HG02884 (cell line): Measurements from ENCODE around the gene UPB1.

ENCODE experiments used
- ATAC-seq: cut with Tn5 transposase; IDR thresholded peaks from one replicate; pipeline ENCODE4 v1.9.1; 2021; ENCODE audit warnings: mild to moderate bottlenecking, moderate library complexity; ENCODE audit not compliant: unreplicated experiment

Gene UPB1

DNA sequence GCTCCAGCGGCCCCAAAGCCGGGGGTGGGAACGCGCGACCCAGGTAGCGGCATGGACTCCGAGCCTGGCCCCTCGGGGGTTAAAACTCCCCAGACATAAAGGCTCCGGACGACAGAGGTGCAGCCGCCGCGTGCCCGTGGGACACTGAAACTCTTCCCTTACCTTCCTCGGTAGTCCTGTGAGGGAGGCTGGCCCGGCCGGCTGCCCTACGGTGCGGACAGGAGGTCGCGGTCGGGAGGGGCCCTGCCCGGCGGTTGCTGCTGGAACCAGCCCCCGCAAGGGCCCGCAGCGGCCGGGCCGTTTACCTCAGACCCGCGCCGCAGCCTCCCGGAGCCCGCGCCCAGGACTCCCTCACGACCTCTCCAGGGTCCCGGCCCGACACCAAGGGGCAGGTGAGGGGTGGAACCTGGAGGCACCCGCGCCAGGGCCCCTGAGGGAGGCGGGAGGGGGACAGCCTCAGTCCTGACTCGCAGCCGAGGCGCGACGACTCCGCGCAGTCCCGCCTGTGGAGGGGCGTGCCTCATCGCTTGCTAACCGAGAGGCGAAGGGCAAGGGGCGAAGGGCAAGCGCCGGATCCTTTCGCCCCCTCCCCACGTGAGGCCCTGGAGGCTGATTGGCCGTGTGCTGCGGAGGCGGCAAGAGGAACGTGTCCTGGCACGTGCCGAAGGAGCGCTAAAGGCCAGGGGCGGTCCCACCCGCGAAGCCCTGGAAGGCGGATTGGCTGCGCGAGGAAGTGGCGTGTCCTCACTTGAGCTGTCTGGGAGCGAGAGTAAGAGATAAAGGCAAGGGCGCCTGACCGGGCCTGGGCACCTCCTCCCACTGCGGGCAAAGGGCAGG is at the start of gene UPB1:
UPB1 (plus strand) TSS at position 805 of the 837 bp plus-strand sequence. CDS start 72 bp downstream, outside the sequence.
- ATAC-seq, result no peak

DNA sequence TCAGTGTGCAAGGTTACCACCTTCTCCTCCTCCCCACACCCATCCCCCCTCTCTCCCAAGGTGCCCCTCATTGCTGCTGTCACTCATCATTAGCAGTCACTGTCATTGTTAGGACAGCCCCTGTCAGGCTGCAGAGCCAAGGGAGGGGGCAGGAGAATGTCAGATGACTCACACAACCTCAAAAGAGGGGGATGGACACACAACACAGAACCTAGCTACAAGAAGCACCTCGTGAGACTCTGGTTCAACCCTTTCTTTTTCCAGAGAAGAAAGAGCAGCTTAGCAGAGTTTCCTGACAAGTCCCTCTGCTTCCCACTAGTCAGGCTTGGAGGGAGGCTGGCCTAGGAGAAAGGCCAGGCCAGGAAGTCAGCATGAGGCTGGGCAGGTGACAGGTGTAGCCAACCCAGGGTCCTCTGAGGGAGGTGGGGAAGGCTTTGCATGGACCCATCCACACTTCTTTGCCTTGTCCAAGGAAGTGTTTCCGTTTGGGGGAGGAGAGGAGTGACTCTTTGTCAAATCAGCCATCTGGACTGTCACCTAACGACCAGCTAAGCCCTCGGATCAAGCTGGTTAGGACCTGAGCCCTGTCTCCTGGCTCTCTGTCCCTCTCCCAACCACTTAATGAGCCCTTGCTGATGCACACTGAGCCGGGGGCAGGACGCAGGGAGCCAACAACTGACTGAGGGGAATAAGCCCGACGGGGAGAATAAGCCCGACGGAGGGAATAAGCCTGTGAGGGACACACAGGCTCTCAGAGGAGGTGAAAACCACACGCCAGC is 49.5 kb upstream of the UPB1 start:
- no peak for ATAC-seq

DNA sequence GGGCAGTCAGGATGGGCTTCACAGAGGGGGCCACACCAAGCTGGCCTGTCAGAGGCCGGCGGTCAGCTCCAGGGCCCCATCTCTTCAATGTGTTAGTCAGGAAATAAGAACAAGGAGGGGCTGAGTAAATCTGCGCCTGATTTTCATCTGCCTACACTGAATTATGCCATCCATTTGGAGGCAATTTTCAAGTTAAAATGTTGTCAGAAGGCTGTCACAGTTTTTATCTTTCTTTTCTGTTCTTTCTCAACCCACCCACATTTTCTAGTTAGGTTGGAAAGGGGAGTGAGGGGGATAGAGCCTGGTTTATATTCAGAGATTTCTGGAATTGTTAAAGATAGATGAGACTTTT is 48.9 kb upstream of the UPB1 start:
- ATAC-seq, result no peak

DNA sequence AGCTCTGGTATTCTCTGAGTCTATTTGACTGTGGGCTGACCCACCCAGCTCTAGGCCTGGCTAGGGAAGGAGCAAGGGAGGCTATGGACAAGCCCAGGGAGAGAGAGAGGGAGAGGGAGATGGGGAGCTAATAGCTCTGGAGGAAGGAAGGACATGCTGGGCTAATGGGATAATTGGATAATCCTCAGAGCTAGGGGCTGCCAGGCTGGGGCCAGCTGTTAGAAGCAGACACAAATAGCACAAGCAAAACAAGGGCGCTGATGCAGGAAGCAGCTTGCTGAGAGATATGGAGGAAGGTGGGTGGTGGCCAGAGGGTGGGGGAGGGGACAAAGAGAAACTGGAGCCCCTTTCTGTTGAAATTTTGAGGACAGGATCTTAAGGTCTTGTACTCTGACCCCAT is 44.5 kb upstream of the UPB1 start:
- no peak for ATAC-seq

DNA sequence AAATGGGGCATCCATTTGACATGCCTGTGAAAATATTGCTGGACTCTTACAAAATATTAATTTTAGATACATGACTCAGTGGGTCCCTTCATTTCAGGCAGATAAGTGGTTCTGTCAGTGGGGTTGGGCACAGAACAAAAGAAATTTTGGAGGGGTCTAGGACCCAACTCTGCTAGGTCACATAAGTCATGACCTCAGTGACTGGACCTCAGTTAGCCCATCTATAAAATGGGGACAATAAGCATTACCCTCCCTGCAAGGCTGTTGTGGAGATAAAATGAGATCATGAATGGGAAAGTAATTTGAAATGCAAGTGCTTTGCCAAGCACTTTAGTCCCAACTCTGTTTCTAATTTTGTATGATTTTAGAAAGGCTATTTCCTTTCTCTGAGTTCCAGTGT is 44.0 kb upstream of the UPB1 start:
- no peak for ATAC-seq

DNA sequence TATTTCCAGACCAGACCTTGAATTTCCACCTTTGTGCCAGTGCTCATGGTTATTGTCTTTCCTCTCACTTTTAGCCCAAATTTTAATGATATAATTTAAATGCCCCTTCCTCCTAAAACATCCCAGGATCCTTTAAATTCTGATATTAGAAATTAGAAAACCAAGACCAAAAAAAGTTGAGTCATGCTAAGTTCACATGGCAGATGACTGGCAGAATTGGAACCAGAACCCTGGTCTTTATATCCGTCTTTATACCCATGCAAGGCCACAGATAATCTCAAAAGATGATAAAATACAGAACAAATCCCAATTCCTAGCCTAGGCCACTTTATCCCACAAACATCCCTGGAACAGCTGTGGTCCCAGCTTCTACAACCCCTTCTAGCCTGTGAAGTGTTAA is 41.3 kb upstream of the UPB1 start:
- no peak for ATAC-seq

DNA sequence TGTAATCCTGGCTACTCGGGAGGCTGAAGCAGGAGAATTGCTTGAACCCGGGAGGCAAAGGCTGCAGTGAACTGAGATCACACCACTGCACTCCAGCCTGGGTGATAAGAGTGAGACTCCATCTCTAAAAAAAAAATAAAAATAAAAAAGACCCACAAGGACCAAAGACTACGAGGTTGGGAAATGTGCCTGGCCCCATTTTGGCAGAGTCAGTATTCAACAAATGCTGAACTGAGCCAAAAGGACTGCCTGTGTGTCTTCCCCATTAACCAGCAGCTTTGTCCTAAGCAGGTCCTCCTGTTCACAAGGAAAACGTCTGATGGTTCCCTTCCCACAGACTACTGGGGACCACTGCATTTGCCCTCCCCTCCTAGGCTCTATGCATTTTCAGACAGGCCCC is 40.1 kb upstream of the UPB1 start:
- no peak for ATAC-seq

DNA sequence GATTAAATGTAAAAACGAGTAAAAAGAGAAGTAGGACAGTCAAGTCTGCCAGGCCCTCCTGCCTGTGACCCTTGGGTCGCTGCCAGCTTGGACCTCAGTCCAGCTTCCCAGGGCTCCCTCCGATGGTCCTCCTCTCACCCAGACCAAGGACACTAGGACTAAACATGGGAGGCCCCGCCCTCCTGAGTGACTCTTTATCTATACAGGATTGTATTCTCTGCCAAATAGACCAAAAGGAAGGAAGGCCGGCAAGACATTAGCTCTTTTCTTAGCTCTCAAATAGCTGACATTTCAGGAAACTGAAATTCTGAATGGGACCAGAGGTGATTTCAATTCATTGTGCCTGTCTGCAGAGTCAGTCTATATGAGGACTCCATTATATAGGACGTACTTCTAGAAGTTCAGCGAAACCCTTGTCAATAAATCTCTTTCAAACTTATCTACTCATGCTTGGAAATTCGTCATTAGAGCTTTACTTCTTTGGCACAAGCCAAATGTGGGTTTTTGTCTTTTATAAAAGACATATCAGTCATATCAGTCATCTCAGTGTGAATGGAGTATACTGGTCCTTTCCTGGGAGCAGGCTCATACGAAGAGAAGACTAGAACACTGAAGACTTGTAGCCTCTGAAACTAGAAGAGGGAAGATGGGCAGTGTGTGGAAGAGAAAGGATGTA is 39.2 kb upstream of the UPB1 start:
- no peak for ATAC-seq

DNA sequence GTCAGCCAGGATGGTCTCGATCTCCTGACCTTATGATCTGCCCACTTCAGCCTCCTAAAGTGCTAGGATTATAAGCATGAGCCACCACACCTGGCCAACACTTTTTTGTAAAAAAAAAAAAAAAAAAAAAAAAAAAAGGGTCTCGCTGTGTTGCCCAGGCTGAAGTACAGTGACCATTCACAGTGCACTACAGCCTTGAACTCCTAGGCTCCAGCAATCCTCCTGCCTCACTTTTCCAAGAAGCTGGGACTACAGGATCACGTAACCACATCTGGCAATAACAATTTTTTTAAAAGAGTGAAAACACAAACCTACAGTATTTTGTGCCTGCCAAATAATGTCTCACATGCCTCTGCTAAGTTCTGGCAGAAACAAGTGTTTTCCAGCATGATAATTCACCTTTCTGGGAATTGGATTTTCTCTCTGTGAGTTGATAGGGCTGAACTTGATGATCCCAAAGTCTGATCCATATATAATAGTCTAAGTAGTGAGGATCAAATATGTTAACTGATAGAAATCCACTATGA is 37.2 kb upstream of the UPB1 start:
- ATAC-seq, result no peak

DNA sequence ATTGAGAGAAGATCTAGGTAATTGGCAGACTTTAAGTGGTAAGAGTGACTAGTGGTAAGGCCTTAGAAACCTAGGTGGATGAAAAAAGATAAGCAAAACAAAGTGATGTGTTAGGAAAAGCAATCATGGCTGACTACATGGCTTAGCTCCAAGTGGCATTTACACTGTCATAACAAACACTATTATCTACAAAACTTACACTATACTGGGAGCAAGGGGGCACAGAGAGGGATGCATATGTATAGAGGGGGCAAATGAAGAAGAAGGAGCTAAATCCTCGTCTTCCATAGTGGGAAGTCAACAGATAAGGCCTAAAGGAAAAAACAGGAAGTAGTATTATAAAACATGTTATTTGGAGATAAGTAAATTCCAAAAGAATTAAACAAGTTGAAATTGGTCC is 35.2 kb upstream of the UPB1 start:
- ATAC-seq, result no peak

DNA sequence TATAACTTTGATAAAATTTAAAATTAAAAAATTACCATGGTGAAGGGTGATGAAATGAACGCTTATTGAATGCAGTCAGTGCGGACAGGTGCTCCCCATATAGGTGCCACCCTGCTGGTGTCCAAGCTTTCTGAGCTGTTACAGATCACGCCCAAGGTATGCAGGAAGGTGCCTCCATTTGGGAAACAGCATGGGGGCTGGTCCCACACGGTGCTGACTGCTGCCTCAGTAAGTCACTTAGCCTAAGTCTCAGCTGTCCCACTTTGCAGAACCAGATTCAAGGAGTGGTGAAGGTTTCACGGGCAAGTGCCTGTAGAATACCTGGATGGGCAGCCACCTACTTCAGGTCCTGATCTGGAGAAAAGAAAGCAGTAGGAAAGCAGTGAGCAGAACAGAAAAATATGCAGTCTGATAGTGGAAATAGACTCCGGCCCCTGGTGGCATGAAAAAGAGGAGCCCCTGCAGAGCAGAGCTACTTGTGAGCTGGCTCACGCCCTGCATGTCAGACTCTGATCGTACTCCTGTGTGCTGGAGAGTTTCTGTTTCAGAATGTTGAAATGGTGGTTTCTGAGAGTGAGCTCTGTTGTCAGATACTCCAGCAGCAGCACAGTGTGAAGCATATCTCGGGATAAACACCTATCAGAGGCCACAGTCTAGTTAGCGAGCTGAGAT is 34.6 kb upstream of the UPB1 start:
- no peak for ATAC-seq

DNA sequence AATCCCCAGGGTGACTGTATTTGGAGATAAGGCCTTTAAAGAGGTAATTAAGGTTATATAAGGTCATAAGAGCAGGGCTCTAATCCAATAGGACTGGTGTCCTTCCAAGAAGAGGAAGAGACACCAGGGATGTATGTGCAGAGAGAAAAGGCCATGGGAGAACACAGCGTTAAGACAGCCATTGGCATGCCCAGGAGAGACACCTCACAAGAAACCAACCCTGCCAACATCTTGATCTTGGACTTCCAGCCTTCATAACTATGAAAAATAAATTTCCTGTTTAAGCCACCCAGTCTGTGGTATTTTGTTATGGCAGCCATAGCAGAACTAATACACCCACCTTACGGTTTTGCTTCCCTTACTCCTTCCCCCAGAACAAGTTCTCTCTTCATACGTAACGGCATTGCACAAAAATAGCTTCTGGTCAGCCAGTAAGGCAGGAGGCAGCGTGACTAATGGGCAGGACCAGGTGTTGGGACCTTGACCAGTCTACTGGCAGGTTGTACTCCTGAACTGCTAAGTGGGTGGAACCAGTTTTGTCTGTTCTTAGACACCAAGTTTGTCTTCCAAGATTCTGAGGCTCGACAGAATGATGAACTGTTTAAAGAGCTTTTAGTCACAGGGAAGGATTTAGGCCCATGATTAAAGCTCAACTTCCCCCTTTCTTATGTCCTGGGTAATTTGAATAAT is 31.9 kb upstream of the UPB1 start:
- ATAC-seq, result no peak

DNA sequence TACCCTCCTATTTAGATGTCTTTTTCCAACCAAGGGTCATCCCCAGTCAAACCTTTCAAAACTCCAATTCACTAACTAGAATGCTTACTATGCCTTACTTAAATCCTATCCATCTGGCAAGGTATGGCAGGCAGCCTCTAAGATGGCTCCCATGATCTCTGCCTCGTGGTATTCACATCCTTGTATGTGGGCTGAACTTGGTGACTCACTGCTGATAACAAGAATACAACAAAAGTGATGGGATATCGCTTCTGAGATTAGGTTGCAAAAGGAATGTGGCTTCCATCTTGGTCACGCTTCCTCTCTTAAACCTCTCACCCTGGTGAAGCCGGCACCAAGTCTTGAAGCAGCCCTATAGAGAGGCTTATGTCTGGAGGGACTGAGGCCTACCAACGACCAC is 29.6 kb upstream of the UPB1 start:
- ATAC-seq, result no peak

DNA sequence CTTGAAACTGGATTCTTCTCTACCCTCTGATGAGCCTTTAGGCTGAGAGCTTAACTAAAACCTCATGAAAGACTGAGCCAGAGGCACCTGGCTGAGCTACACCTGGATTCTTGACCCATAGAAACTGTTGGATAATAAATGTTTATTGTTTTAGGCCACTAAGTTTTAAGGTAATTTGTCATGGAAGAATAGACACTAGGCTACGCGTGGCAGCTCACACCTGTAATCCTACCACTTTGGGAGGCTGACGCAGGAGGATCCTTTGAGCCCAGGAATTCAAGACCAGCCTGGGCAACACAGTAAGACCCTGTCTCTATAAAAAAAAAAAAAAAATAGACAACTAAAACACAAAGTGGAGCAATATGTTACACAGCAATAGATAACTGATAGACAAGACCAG is 29.2 kb upstream of the UPB1 start:
- ATAC-seq, result no peak

DNA sequence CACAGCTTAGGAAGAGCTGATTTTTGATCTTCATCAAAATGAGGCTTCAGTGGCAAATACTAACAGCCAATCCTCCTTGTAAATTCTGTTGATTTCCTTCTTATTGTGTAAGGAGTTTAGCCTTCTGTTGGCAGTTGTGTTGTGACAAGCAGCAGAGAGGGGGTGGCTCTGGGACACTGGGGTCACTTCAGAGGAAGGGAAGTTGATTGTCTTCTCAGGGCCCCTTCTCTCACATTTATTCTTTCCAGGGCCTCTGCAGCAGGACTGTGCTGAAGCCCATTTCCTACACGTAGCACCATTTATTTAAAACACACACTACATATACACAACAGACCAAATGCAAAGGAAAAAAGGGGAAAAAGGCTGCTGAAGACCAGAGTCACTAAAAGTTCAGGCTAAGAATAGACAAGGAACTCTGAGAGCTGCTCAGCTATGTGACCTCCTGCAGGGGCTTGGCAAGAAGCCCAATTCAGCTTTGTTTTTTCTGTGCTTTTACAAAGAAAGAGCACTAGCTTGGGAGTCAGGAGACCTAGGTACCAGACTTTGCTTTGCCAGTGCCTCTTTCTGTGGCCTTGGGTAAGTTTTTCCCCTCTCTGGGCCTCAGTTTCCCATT is 28.3 kb upstream of the UPB1 start:
- ATAC-seq, result no peak

DNA sequence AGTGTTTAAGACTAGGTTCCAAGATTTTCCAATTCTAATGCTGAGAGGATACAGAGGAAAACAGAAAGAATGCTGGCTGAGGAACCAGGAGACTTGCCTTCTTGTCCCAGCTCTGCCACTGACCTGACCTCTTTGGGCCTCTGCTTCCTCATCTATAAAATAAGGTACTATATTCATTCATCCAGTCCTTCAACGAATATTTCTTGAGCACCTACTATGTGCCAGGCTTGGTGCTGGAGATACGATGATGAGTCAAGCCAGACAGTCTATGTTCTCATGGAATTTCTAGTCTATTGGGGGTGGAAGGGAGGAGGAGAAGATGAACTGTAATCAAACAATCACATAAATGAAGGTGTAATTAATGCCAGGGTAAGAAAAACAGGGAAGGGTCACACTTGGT is 27.8 kb upstream of the UPB1 start:
- ATAC-seq, result no peak

DNA sequence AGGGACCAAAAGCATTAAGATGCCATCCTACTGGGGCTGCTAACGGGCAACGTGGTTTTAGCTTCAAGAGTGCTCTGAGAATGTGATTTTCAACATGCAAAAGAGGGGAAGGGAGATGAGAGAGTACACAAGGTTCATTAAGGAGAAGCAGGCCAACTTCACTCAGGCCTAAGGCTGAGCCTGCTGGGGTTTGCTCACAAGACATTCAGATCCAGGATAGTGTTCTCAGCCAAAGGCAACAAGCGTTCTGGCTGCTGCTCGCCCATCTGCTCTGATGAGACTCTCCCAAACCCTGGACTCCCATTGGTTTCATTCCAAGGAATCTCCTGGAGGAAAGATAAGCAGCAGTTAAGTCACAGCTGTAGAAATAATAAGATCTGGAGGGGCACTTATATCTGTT is 23.6 kb upstream of the UPB1 start:
- ATAC-seq, result no peak

DNA sequence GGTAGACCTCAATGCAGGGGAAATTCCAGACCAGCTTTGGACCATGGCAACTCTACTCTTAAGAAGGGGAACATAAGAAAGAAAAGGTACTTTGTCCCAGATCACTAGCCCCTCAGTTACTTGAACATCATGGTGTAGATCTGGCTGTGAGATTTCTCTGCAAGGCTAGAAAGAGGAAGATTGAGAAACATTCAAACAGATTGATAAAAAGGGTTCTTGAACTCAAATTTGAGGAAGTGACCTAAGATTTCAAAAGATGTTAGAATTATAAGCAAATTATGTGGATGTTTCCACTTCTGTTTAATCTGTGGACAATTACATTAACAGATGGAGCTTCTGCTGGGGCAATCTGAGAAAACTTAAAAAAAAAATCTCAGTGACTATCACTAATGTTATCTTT is 21.8 kb upstream of the UPB1 start:
- ATAC-seq, result no peak

DNA sequence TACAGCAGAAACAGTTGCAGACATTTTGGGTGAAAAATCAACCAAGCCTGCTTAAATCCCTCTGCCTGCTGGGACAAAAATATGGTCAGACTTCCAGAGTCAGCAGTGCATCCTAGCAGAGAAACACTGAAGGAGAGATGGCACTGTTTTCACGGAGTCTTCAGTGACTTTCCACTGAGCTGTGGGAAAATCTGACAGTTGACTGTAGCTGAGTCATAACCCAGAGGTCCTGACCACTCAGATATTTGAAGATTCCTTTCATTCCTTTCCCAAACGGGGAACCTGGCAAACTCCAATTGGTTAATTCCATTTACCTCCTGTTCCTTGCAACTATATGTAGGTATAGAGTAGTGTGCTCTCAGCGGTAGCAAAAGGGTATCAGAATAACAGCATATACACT is 20.9 kb upstream of the UPB1 start:
- no peak for ATAC-seq

DNA sequence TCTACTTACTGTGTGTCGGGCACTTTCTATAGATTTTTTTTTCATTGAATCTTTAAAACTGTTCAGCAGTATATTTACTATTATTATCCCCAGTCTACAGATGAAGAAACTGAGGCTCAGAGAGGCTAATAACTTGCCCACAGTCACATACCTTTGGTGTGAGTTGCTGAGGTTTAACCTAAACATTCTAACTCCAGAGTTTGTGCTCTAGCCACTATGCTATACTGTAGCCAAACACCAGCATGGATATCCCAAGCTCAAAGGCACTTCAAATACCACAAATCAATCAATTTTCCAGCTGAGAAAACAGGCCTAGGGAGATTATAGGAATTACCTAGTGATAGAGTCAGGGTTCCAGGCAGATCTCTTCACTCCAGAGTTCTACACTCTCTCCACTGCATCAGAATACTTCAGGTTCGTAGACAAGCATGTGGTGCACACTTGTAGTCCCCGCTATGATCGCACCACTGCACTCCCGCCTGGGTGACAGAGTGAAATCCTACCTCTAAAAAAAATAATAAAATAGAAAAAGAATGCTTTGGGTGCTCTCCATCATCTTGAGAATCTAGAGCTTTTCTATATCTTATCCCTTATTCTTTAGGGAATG is 20.4 kb upstream of the UPB1 start:
- ATAC-seq, result no peak
